Measurements from ENCODE around the gene RHBG.

Gene RHBG

GRCh38 chr1:156409439-156409838 lies 40.4 kb downstream of the RHBG start:
- no peak for FAIRE-seq

DNA sequence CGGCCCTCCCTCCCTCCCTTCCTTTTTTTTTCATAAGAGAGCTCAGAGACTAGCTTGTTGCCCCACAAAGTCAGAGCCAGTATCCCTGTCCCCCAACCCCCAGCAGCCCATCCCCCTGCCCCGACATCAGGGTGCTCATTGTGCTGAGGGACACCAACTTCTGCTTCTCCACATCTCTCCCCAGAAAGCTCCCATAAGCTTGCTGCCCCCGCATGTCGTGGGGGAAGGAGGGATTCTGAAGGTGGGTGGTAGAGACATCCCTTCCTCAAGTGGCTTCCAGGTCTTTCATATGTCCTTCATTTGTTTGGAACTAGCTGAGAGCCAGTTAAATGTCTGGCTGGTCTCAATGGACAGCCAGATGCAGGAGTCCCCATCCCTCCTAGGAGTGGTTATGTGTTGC lies 41.2 kb downstream of the RHBG start:
- no peak for FAIRE-seq

DNA sequence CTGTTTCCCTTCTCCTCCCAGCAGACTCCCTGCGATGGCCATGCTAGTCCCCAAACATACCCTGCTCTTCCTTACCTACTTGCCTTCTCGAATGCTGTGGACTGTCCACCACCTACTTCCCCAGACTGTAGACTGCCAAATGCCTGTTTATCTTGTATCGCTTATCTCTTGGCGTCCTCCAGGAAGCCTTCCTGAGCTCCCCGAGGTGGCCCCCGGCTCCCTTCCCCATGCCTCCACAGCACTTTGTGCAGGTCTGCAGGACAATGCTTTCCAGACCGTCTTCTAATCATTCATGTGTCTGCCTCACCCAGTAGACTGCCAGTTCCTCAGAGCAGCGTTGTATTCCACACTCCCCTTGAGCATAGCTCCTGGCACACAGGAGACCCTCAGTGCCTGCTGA lies 41.7 kb downstream of the RHBG start:
- FAIRE-seq, result no peak

DNA sequence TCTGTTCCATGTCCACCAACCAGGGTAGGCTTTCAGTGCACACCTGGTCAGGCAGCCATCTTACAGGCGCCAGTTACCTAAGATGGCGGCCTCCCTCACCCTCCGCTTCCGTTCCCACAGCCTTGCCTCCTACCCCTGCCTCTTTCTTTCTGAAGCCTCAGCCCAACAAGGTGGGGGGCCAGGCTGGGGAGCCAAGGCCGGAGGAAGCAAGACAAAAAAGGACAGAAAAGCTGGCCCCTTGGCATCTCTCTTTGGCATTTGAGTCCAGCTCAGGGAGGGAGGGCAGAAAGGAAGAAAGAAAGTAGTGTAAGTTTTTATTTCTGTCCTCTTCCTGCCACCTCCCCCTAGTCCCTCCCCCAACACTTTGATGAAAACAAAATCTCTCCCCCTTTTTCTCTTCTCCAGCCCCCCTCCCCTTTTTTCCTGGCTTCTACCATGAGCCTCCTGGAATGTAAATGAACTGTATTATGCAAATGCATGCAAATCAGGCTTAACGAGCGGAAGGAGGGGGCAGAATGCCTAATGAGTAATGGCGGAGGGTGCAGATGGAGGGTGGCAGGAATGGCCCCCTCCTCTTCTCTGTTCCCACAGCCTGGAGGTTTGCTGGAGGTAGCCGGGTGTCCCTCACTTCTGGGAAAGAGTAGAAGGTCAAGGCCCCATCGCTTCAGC lies 43.8 kb downstream of the RHBG start:
- FAIRE-seq, result no peak

DNA sequence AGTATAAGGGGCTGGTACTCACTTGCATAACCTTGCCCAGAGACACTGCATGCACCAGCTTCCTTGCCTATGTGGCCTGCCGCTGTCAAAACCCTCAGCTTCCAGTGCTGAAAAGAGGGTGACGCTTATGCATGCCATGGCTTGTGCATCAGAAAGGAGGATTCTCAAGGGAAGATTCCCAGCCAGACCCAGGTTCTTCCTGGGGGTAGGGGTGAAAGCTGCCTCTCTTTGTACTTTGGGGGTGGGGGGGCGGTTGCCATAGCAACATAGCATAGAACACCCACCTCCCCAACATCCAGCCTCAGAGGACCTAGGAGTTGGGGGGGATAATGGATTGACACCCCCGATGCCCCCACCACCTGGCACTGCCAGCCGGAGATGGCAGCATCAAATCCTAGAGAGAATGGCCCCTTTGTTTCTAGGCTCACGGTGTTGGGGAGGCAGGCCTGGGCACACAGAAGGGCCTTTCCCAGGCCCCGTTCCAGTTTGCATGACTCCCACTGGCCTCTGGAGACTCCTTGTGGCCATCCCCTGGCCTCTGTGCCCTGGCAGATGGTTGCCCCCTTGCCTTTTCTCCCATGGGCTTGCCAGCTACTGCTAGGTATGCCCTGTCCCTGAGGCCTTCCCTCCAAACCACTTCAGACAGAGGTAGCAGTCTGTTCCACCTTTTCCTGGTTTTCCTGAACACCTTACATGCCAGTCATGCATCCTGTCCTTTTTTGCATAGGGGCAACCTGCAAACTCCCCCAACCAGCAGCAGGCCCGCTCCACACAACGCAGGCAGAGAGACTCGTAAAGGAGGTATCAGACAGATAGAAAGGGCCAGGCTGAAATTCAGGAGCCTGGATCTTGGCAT lies 44.6 kb downstream of the RHBG start:
- FAIRE-seq, result no peak

GRCh38 chr1:156414461-156415064 lies 45.6 kb downstream of the RHBG start:
- FAIRE-seq, result no peak

- FAIRE-seq, result no peak
Measured at GRCh38 chr1:156416993-156417392, 48.0 kb downstream of the RHBG start.

GRCh38 chr1:156417401-156418020 lies 48.5 kb downstream of the RHBG start:
- FAIRE-seq, result no peak

DNA sequence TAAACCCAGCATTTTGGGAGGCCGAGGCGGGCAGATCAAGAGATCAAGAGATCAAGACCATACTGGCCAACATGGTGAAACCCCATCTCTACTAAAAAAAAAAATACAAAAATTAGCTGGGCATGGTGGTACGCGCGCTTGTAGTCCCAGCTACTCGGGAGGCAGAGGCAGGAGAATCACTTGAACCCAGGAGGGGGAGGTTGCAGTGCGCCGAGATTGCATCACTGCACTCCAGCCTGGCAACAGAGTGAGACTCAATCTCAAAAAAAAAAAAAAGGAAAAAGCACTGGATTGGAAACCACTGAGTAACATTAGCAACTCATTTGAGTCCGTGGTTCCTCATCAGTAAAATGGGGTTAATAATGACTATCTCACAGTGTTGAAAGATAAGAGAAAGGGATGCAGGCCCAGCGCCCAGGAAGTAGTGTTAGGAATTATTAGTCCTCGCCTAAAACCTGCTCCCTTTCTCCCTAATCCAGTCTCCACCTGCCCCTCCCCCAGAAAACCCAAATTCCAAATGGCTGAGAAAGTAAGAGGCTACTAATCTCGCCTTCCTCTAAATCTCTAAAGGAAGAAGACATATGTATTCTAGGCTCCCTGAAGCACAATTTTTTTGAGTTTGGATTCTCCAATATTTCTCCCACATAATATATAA lies 49.5 kb downstream of the RHBG start:
- FAIRE-seq, result no peak

- FAIRE-seq, result no peak
Measured at GRCh38 chr1:156419854-156420204, 50.8 kb downstream of the RHBG start.

GRCh38 chr1:156420205-156421061 lies 51.4 kb downstream of the RHBG start:
- FAIRE-seq, result no peak

GRCh38 chr1:156421062-156421938 lies 52.3 kb downstream of the RHBG start:
- FAIRE-seq, result no peak

- FAIRE-seq, result no peak
Measured at GRCh38 chr1:156421939-156422601, 53.1 kb downstream of the RHBG start.

- no peak for FAIRE-seq
Measured at GRCh38 chr1:156422602-156423091, 53.6 kb downstream of the RHBG start.

- FAIRE-seq, result no peak
Measured at GRCh38 chr1:156423422-156424352, 54.7 kb downstream of the RHBG start.

DNA sequence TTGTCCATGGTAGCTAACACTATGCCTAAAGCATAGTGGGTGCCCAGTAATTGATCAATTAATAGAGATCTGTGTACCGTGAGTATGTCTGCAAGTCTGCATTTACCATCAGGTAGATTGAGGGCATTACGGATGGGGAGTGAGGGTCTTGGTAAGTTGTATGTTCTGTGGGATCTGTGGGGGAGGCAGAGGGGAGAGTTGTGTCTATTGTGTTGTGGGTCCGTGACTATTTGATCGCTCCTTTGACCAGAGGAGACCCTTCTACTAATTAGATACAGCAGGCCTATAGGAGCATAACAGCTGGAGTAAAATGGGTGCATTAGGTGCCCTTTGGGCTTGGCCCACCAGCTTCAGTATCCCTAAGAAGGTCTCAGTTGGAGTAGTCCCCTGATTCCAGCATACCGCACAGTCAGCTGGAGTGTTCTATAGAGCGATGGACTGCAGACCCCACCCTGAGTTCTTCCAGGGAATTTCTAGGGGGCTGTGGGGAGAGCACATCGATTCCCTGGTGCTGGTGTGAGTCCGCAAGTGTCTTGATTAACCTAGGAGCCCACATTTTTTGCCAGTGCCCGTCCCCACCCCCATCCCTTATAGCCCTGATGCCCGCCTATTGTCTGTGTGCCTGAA lies 55.9 kb downstream of the RHBG start:
- no peak for FAIRE-seq

DNA sequence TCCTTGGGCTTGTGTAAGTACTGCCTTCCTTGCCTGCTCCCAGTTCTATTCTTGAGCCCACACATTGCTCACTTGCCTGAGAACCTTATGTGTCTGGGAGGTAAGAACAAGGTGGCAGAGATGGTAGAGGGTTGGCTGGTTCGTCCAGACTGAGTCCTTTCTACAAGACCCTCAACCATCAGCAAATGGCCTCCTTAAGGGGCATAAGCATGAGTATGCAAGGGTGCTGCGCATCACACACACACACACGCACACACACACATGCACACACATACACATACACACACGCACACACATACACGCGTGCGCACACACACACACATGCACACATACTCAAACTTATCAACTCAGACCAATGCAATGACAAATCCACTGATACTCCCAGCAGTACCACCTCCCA lies 56.9 kb downstream of the RHBG start:
- no peak for FAIRE-seq

DNA sequence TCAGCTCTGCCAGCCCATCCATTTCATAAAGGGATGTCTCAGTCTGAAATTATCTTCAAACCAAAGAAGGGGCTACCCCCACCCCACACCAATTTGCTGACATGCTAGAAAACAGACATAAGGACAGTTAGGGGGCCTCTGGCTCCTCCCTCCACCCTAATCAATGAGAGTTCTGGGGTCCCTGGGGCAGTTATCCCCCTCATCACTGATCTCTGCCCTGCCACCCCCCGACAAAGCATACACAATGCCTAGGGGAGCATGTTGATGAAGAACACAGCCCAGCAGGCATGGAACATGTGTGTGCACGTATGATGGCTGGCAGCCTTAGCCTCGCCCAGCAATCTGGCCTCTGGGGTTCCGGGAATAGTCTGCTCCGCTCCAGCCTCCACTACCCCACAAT lies 58.9 kb downstream of the RHBG start:
- FAIRE-seq, result no peak

Data from G401.6 (cell line).